Colonic mucosa (tissue), 4 donors: Measurements from ENCODE around the gene PTBP3. TPM values are rescaled to one million over a fixed set of nuclear protein-coding genes. Genes with fewer than 3 reads are reported as not detected.
A peak's percentile ranks its signal among the peaks of the same experiment; 100 is the strongest.

Experiments
- DNase-seq: peaks from one replicate; pipeline ENCODE4 v3.0.0-alpha.2; 2020
- H3K27ac ChIP-seq: fragments of 200-600 bp; one replicate; pipeline ENCODE4 v1.8.0; 2021
- H3K27me3 ChIP-seq: fragments of 200-600 bp; one replicate; pipeline ENCODE4 v1.8.0; 2021
- H3K36me3 ChIP-seq: fragments of 200-600 bp; one replicate; pipeline ENCODE4 v1.8.0; 2021
- H3K4me1 ChIP-seq: fragments of 200-600 bp; one replicate; pipeline ENCODE4 v1.8.0; 2021; ENCODE audit warnings: mild to moderate bottlenecking
- H3K4me3 ChIP-seq: fragments of 200-600 bp; one replicate; pipeline ENCODE4 v1.8.0; 2021
- H3K9ac ChIP-seq, 2 donors: one replicate each; pipeline ENCODE4 v1.7.0; 2013; ENCODE audit warnings: control low read depth in 2 of 2, low read depth in 2 of 2, low read length in 2 of 2
- H3K9me3 ChIP-seq: fragments of 200-600 bp; one replicate; pipeline ENCODE4 v1.8.0; 2021
- CTCF ChIP-seq: fragments of 200-600 bp; IDR thresholded peaks from one replicate; pipeline ENCODE4 v1.8.0; 2022; ENCODE audit warnings: antibody characterized with exemption, mild to moderate bottlenecking
- intact Hi-C: fragments of 100-400 bp; cut with DNase I; formaldehyde crosslinking; loops from one replicate; pipeline ENCODE4 v1.14.1; 2022
- total RNA-seq, 2 donors: library from RNA; stranded (reverse); fragmentation: NEBNext Ultra II Directional in 1 of 2; extraction: Animal tissue kit (Norgen Biotek cat#: 25700) in 1 of 2; gene quantifications; one replicate each; pipeline ENCODE4 v1.2.1, GENCODE V29; 2021
- donor health status: healthy.
- donor health status: DM: no; HTN: no; CAD: no.
- donor health status: DM: no; HTN: no; CAD: no.

Gene PTBP3
- total RNA-seq, 2 donors from 2014 or later = 137 to 168 TPM

GRCh38 chr9:112333639-112334431, 416 bp upstream of the PTBP3 start:
- Histone ChIP-seq H3K36me3 (no peaks in the 10 kb centered on the region), H3K27me3 (no peaks in the 10 kb centered on the region), H3K27ac (peak overlapping the region; percentile 100), H3K9me3 (no peaks in the 10 kb centered on the region), H3K9ac (peak overlapping the region; percentile 86 to 100), H3K4me3 (peak overlapping the region; percentile 95), H3K4me1 (no peaks in the 10 kb centered on the region)
- peak; percentile 95 for DNase-seq
- intact Hi-C loops = loop anchor here (10.0 kb wide), 1 partner anchor 159 kb away; the partner anchor contains the start of gene SUSD1
- TF ChIP-seq CTCF = peak; percentile 22

- H3K27me3 ChIP-seq = no peaks in the 10 kb centered on the region
- no peak for DNase-seq
- intact Hi-C loops = loop anchor here (10.0 kb wide), 1 partner anchor 158 kb away; the partner anchor contains the start of gene SUSD1
- no peaks in the 10 kb centered on the region for H3K4me1 ChIP-seq
- no peak for TF ChIP-seq CTCF
- peak overlapping the region; percentile 95 for H3K4me3 ChIP-seq
- no peaks in the 10 kb centered on the region for H3K9me3 ChIP-seq
- H3K36me3 ChIP-seq = no peaks in the 10 kb centered on the region
- H3K9ac ChIP-seq = peak overlapping the region; percentile 86 to 100
- H3K27ac ChIP-seq = peak overlapping the region; percentile 100
These were observed 794 bp downstream of the PTBP3 start for GRCh38 chr9:112332674-112332976.

- peak overlapping the region; percentile 95 for H3K4me3 ChIP-seq
- TF ChIP-seq CTCF = no peak
- H3K9ac ChIP-seq = peak overlapping the region in 1 of 2 donors; percentile 86
- H3K9me3 ChIP-seq = no peaks in the 10 kb centered on the region
- H3K27ac ChIP-seq = peak overlapping the region; percentile 100
- intact Hi-C loops = loop anchor here (10.0 kb wide), 1 partner anchor 157 kb away; the partner anchor contains the start of gene SUSD1
- H3K4me1 ChIP-seq = no peaks in the 10 kb centered on the region
- no peaks in the 10 kb centered on the region for H3K36me3 ChIP-seq
- no peaks in the 10 kb centered on the region for H3K27me3 ChIP-seq
- no peak for DNase-seq
These were observed 1.2 kb downstream of the PTBP3 start for GRCh38 chr9:112332214-112332613.

GRCh38 chr9:112331674-112331952, 1.8 kb downstream of the PTBP3 start:
- Histone ChIP-seq H3K4me3 (peak overlapping the region; percentile 95), H3K27ac (no peak overlapping the region), H3K4me1 (peaks cover 5% of the 10 kb centered on the region), H3K27me3 (no peaks in the 10 kb centered on the region), H3K9ac (peak overlapping the region in 1 of 2 donors; percentile 86), H3K9me3 (no peaks in the 10 kb centered on the region), H3K36me3 (no peaks in the 10 kb centered on the region)
- TF ChIP-seq CTCF = no peak
- no peak for DNase-seq
- intact Hi-C loops = loop anchor here (10.0 kb wide), 1 partner anchor 157 kb away; the partner anchor contains the start of gene SUSD1

- Histone ChIP-seq H3K27me3 (no peaks in the 10 kb centered on the region), H3K9me3 (no peaks in the 10 kb centered on the region), H3K27ac (no peak overlapping the region), H3K9ac (no peak overlapping the region), H3K36me3 (no peaks in the 10 kb centered on the region), H3K4me3 (no peak overlapping the region), H3K4me1 (peaks cover 9% of the 10 kb centered on the region)
- intact Hi-C loops = no loop called here
- no peak for TF ChIP-seq CTCF
- DNase-seq = no peak
These were observed 4.9 kb downstream of the PTBP3 start for GRCh38 chr9:112328545-112328944.
